Activated CD4-positive, alpha-beta T cell treated with anti-CD3 and anti-CD28 coated beads, Interleukin-2, amount 10 ng/mL, durations not matched to agents 7 days and 5 days (primary cell): ENCODE measurements around the gene KANK4. TPM values are rescaled to one million over a fixed set of nuclear protein-coding genes. Genes with fewer than 3 reads are reported as not detected.
"Not testable (repeated sequence)": the region's sequence is repeated elsewhere in the genome, so short reads cannot be mapped to it uniquely, and the experiment has no call there.

Source experiments
- CTCF ChIA-PET: fragments of 350-600 bp; sonication (Branson Sonifier 250); formaldehyde crosslinking; loops from one replicate; lab custom pipeline; 2021; ENCODE audit warnings: antibody characterized with exemption; lab: Charles Lee
- POLR2A ChIA-PET: fragments of 350-600 bp; sonication (Branson Sonifier 250); formaldehyde crosslinking; loops from one replicate; lab custom pipeline; 2021; ENCODE audit warnings: antibody characterized with exemption; lab: Charles Lee
- DNase-seq: peaks from one replicate; pipeline ENCODE4 v3.0.0-alpha.2; 2020
- H3K27ac Mint-ChIP-seq: one replicate; pipeline ENCODE4 v1.8.0; 2021; ENCODE audit warnings: mild to moderate bottlenecking, moderate library complexity, mixed read lengths
- H3K27me3 Mint-ChIP-seq: one replicate; pipeline ENCODE4 v1.8.0; 2021; ENCODE audit warnings: mixed read lengths
- H3K36me3 Mint-ChIP-seq: one replicate; pipeline ENCODE4 v1.8.0; 2021; ENCODE audit warnings: low read depth, mixed read lengths
- H3K4me1 Mint-ChIP-seq: one replicate; pipeline ENCODE4 v1.8.0; 2021; ENCODE audit warnings: mixed read lengths
- H3K4me3 Mint-ChIP-seq: one replicate; pipeline ENCODE4 v1.8.0; 2021; ENCODE audit warnings: mild to moderate bottlenecking, moderate library complexity, mixed read lengths
- H3K9me3 Mint-ChIP-seq: one replicate; pipeline ENCODE4 v1.8.0; 2021; ENCODE audit warnings: mixed read lengths
- total RNA-seq, 2 experiments: library from RNA; stranded (reverse); gene quantifications; one replicate each; pipeline ENCODE4 v1.2.3, GENCODE V29; 2021

KANK4 gene
- total RNA-seq, 2 experiments from 2014 or later = not detected

- peak overlapping the region; percentile 17 for H3K27ac Mint-ChIP-seq
Observed at GRCh38 chr1:62245201-62245600, 74.0 kb downstream of the KANK4 start.

GRCh38 chr1:62244380-62244779 is 74.9 kb downstream of the KANK4 start:
- not testable (repeated sequence) for H3K4me1 Mint-ChIP-seq

More at GRCh38 chr1:62245201-62245600, 74.0 kb downstream of the KANK4 start:
- Mint-ChIP-seq H3K9me3 (no peaks in the 10 kb centered on the region), H3K36me3 (no peaks in the 10 kb centered on the region), H3K4me1 (no peaks in the 10 kb centered on the region), H3K27me3 (no peaks in the 10 kb centered on the region), H3K4me3 (no peak overlapping the region)
- no peak for DNase-seq
- ChIA-PET CTCF (no interaction called here), POLR2A (no interaction called here)

GRCh38 chr1:62241371-62242131 is 77.7 kb downstream of the KANK4 start:
- Mint-ChIP-seq H3K4me3 (no peak overlapping the region), H3K27ac (no peak overlapping the region), H3K36me3 (no peaks in the 10 kb centered on the region), H3K4me1 (no peaks in the 10 kb centered on the region), H3K27me3 (no peaks in the 10 kb centered on the region), H3K9me3 (no peaks in the 10 kb centered on the region)
- DNase-seq = no peak
- POLR2A ChIA-PET = no interaction called here
- CTCF ChIA-PET = interaction anchor here (0.6 to 1.2 kb wide), 2 partner anchors 22 to 522 kb away, joined by 3 to 4 read pairs; no protein-coding TSS in a partner anchor

More at GRCh38 chr1:62244380-62244779, 74.9 kb downstream of the KANK4 start:
- H3K27ac Mint-ChIP-seq, H3K27me3 Mint-ChIP-seq, DNase-seq, H3K4me3 Mint-ChIP-seq, H3K9me3 Mint-ChIP-seq, H3K36me3 Mint-ChIP-seq, POLR2A ChIA-PET, CTCF ChIA-PET: not testable (repeated sequence)

- Mint-ChIP-seq H3K27ac (no peak overlapping the region), H3K27me3 (no peaks in the 10 kb centered on the region), H3K4me3 (no peak overlapping the region), H3K4me1 (no peaks in the 10 kb centered on the region), H3K36me3 (no peaks in the 10 kb centered on the region), H3K9me3 (no peaks in the 10 kb centered on the region)
- DNase-seq = no peak
- ChIA-PET POLR2A (no interaction called here), CTCF (no interaction called here)
Observed at GRCh38 chr1:62240651-62241370, 78.4 kb downstream of the KANK4 start.

- H3K4me3 Mint-ChIP-seq, H3K27me3 Mint-ChIP-seq, DNase-seq, CTCF ChIA-PET, H3K9me3 Mint-ChIP-seq, H3K27ac Mint-ChIP-seq, H3K4me1 Mint-ChIP-seq, POLR2A ChIA-PET, H3K36me3 Mint-ChIP-seq: not testable (repeated sequence)
Observed at GRCh38 chr1:62239652-62240403, 79.4 kb downstream of the KANK4 start.

- H3K36me3 Mint-ChIP-seq = no peaks in the 10 kb centered on the region
- H3K4me3 Mint-ChIP-seq = no peak overlapping the region
- no peaks in the 10 kb centered on the region for H3K4me1 Mint-ChIP-seq
- CTCF ChIA-PET = no interaction called here
- no peak for DNase-seq
- POLR2A ChIA-PET = no interaction called here
- no peaks in the 10 kb centered on the region for H3K27me3 Mint-ChIP-seq
- H3K9me3 Mint-ChIP-seq = no peaks in the 10 kb centered on the region
- no peak overlapping the region for H3K27ac Mint-ChIP-seq
Observed at GRCh38 chr1:62238507-62238906, 80.7 kb downstream of the KANK4 start.

GRCh38 chr1:62237950-62238374 is 81.3 kb downstream of the KANK4 start:
- no peak overlapping the region for H3K27ac Mint-ChIP-seq
- H3K4me1 Mint-ChIP-seq = no peaks in the 10 kb centered on the region
- POLR2A ChIA-PET = no interaction called here
- no peak for DNase-seq
- H3K27me3 Mint-ChIP-seq = no peaks in the 10 kb centered on the region
- H3K36me3 Mint-ChIP-seq = no peaks in the 10 kb centered on the region
- H3K9me3 Mint-ChIP-seq = no peaks in the 10 kb centered on the region
- no peak overlapping the region for H3K4me3 Mint-ChIP-seq
- CTCF ChIA-PET = no interaction called here

- ChIA-PET CTCF (no interaction called here), POLR2A (no interaction called here)
- Mint-ChIP-seq H3K4me1 (no peaks in the 10 kb centered on the region), H3K36me3 (no peaks in the 10 kb centered on the region), H3K27me3 (no peaks in the 10 kb centered on the region), H3K9me3 (no peaks in the 10 kb centered on the region), H3K4me3 (no peak overlapping the region), H3K27ac (no peak overlapping the region)
- no peak for DNase-seq
Observed at GRCh38 chr1:62237361-62237760, 81.9 kb downstream of the KANK4 start.

- no peak overlapping the region for H3K27ac Mint-ChIP-seq
- H3K4me3 Mint-ChIP-seq = no peak overlapping the region
- POLR2A ChIA-PET = no interaction called here
- no peaks in the 10 kb centered on the region for H3K9me3 Mint-ChIP-seq
- H3K27me3 Mint-ChIP-seq = no peaks in the 10 kb centered on the region
- no peaks in the 10 kb centered on the region for H3K36me3 Mint-ChIP-seq
- no peaks in the 10 kb centered on the region for H3K4me1 Mint-ChIP-seq
- no peak for DNase-seq
- CTCF ChIA-PET = no interaction called here
Observed at GRCh38 chr1:62235576-62235975, 83.7 kb downstream of the KANK4 start.

GRCh38 chr1:62234688-62235087 is 84.5 kb downstream of the KANK4 start:
- POLR2A ChIA-PET = no interaction called here
- no peaks in the 10 kb centered on the region for H3K27me3 Mint-ChIP-seq
- no peak for DNase-seq
- no peak overlapping the region for H3K4me3 Mint-ChIP-seq
- H3K27ac Mint-ChIP-seq = no peak overlapping the region
- no peaks in the 10 kb centered on the region for H3K36me3 Mint-ChIP-seq
- no peaks in the 10 kb centered on the region for H3K9me3 Mint-ChIP-seq
- no peaks in the 10 kb centered on the region for H3K4me1 Mint-ChIP-seq
- CTCF ChIA-PET = no interaction called here

- H3K9me3 Mint-ChIP-seq = no peaks in the 10 kb centered on the region
- H3K36me3 Mint-ChIP-seq = no peaks in the 10 kb centered on the region
- ChIA-PET POLR2A (no interaction called here), CTCF (no interaction called here)
- DNase-seq = no peak
- no peak overlapping the region for H3K4me3 Mint-ChIP-seq
- H3K4me1 Mint-ChIP-seq = no peaks in the 10 kb centered on the region
- H3K27ac Mint-ChIP-seq = no peak overlapping the region
- no peaks in the 10 kb centered on the region for H3K27me3 Mint-ChIP-seq
Observed at GRCh38 chr1:62233926-62234450, 85.2 kb downstream of the KANK4 start.

GRCh38 chr1:62232871-62233278 is 86.4 kb downstream of the KANK4 start:
- Mint-ChIP-seq H3K27ac (no peak overlapping the region), H3K4me1 (no peaks in the 10 kb centered on the region), H3K9me3 (no peaks in the 10 kb centered on the region), H3K4me3 (no peak overlapping the region), H3K27me3 (no peaks in the 10 kb centered on the region), H3K36me3 (no peaks in the 10 kb centered on the region)
- CTCF ChIA-PET = no interaction called here
- DNase-seq = no peak
- POLR2A ChIA-PET = no interaction called here

GRCh38 chr1:62230718-62231117 is 88.5 kb downstream of the KANK4 start:
- ChIA-PET CTCF (no interaction called here), POLR2A (no interaction called here)
- Mint-ChIP-seq H3K36me3 (no peaks in the 10 kb centered on the region), H3K27me3 (no peaks in the 10 kb centered on the region), H3K4me3 (no peak overlapping the region), H3K4me1 (no peaks in the 10 kb centered on the region), H3K27ac (no peak overlapping the region), H3K9me3 (no peaks in the 10 kb centered on the region)
- DNase-seq = no peak
